Prostate gland (tissue), 2 donors: ENCODE measurements around the gene ZBTB2.

Experiments
- CTCF ChIP-seq, 4 experiments: fragments of 200-600 bp in 2 of 4; fragments of 450-650 bp in 2 of 4; sonication (generic) in 2 of 4; IDR thresholded peaks; 1 replicate in 3 of 4; 2 replicates in 1 of 4; pipeline ENCODE4 v1.5.1; 2016 to 2019; ENCODE audit warnings: antibody characterized with exemption in 4 of 4, mild to moderate bottlenecking in 2 of 4, moderate library complexity in 2 of 4
- POLR2AphosphoS5 ChIP-seq: sonication (generic); formaldehyde crosslinking; IDR thresholded peaks from one replicate; pipeline ENCODE4 v1.6.1; 2017; ENCODE audit warnings: antibody characterized with exemption

- TF ChIP-seq CTCF (IDR thresholded peaks at IDR 0.05) (no peak), POLR2AphosphoS5 (no peak)
Observed at GRCh38 chr6:151317103-151317994, 74.0 kb downstream of the ZBTB2 start.
